Ovary (tissue), 9 donors: Measurements from ENCODE around the gene CCL11. TPM values are rescaled to one million over a fixed set of nuclear protein-coding genes. Genes with fewer than 3 reads are reported as not detected.

Experiments used
- DNase-seq, 5 donors: peaks; one replicate each; pipeline ENCODE4 v3.0.0-alpha.2; 2019 to 2020
- H3K27ac ChIP-seq, 2 donors: fragments of 200-600 bp; one replicate each; pipeline versions ENCODE4 v1.5.1 to v1.8.0; 2019 to 2022
- H3K27me3 ChIP-seq: fragments of 200-600 bp; one replicate; pipeline ENCODE4 v1.8.0; 2022
- H3K36me3 ChIP-seq: fragments of 200-600 bp; sonication (generic); one replicate; pipeline ENCODE4 v1.5.1; 2019
- H3K4me1 ChIP-seq: one replicate; pipeline ENCODE4 v1.8.1; 2013; ENCODE audit warnings: mild to moderate bottlenecking, moderate library complexity; ENCODE audit not compliant: insufficient read depth
- H3K4me3 ChIP-seq: fragments of 200-600 bp; sonication (generic); one replicate; pipeline ENCODE4 v1.5.1; 2017
- H3K9me3 ChIP-seq, 2 donors: fragments of 200-600 bp in 1 of 2; sonication (generic) in 1 of 2; one replicate each; pipeline versions ENCODE4 v1.5.1 to v1.8.1; 2013 to 2019; ENCODE audit warnings: mild to moderate bottlenecking in 1 of 2, moderate library complexity in 1 of 2
- EP300 ChIP-seq: sonication (generic); formaldehyde crosslinking; IDR thresholded peaks from one replicate; pipeline ENCODE4 v1.6.1; 2017; ENCODE audit warnings: antibody characterized with exemption
- POLR2A ChIP-seq: fragments of 450-650 bp; IDR thresholded peaks from one replicate; pipeline ENCODE4 v1.6.1; 2017; ENCODE audit warnings: antibody characterized with exemption, mild to moderate bottlenecking, moderate library complexity
- WGBS, 3 donors: extraction: QIAGEN DNeasy Blood & Tissue Kit in 1 of 3; methylation state at CpG; one replicate each; pipeline versions ENCODE4 v1.1.5 to v1.1.7; 2013 to 2017; 5-methylcytosine and 5-hydroxymethylcytosine counted together
- intact Hi-C, 4 donors: fragments of 100-400 bp; cut with DNase I; formaldehyde crosslinking; loops; one replicate each; pipeline versions ENCODE4 v1.11.0 to v1.15.1; 2022 to 2023
- polyA plus RNA-seq, 2 donors: library from polyadenylated mRNA; stranded (reverse); fragments of 200-250 nt in 1 of 2; fragments of 350-450 nt in 1 of 2; fragmentation: Illumina TruSeq in 1 of 2; extraction: RNeasy Lipid Tissue Mini Kit (QIAGEN cat#74804) in 1 of 2; gene quantifications; one replicate each; pipeline ENCODE4 v1.2.3, GENCODE V29; 2013 to 2014
- total RNA-seq, 7 donors: library from RNA; depleted of rRNA in 2 of 7; stranded (reverse); fragments of >200 nt in 2 of 7; fragmentation: NEBNext Ultra II Directional in 3 of 7; extraction: Animal tissue kit (Norgen Biotek cat#: 25700) in 3 of 7; gene quantifications; one replicate each; pipeline versions ENCODE4 v1.1.0 to v1.2.4, GENCODE V29; 2016 to 2023
- TF ChIP-seq, protein P1 (sequence below), 3 donors: fragments of 450-650 bp in 2 of 3; fragments of 200-600 bp in 1 of 3; IDR thresholded peaks; one replicate each; pipeline versions ENCODE4 v1.5.1 to v1.8.0; 2016 to 2022; ENCODE audit warnings: antibody characterized with exemption in 3 of 3, mild to moderate bottlenecking in 1 of 3
- donor health status: DM: no; HTN: no; CAD: no; lungs with moderate emphysema.
- donor health status: DM: no; HTN: no; CAD: no.
- donor health status: Bipolar disorder and iron deficiency.
- donor health status: DM: yes; HTN: yes; CAD: no.
- donor health status: DM: no; HTN: no; CAD: no.
- donor health status: DM: yes; HTN: yes; CAD: no.

Gene CCL11
- total and polyA plus RNA-seq, 9 donors, result 0.35 to 2.0 TPM; not detected in 7

DNA sequence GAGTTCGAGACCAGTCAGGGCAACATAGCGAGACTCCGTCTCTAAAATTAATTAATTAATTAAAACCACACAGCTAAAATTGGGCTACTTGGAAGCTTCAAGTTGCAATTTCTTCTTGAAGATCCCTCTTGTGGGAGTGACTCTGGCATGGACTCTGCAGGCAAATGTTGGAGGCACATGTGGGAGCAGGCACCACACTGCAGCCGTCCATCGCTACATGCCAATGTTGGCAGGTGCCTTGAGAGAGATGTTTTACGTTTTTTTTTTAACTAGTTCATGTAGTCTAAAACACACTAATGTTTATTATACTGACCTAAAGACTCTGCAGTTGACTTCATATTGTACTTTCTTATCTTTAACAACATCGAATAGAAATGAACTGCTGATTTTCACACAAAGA lies 25.7 kb downstream of the CCL11 start:
- TF ChIP-seq EP300 (no peak), POLR2A (no peak)
- TF ChIP-seq, protein P1, sequence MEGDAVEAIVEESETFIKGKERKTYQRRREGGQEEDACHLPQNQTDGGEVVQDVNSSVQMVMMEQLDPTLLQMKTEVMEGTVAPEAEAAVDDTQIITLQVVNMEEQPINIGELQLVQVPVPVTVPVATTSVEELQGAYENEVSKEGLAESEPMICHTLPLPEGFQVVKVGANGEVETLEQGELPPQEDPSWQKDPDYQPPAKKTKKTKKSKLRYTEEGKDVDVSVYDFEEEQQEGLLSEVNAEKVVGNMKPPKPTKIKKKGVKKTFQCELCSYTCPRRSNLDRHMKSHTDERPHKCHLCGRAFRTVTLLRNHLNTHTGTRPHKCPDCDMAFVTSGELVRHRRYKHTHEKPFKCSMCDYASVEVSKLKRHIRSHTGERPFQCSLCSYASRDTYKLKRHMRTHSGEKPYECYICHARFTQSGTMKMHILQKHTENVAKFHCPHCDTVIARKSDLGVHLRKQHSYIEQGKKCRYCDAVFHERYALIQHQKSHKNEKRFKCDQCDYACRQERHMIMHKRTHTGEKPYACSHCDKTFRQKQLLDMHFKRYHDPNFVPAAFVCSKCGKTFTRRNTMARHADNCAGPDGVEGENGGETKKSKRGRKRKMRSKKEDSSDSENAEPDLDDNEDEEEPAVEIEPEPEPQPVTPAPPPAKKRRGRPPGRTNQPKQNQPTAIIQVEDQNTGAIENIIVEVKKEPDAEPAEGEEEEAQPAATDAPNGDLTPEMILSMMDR (IDR thresholded peaks at IDR 0.05), result no peak
- no peaks in the 10 kb centered on the region for H3K36me3 ChIP-seq
- intact Hi-C loops, result no loop called here

DNA sequence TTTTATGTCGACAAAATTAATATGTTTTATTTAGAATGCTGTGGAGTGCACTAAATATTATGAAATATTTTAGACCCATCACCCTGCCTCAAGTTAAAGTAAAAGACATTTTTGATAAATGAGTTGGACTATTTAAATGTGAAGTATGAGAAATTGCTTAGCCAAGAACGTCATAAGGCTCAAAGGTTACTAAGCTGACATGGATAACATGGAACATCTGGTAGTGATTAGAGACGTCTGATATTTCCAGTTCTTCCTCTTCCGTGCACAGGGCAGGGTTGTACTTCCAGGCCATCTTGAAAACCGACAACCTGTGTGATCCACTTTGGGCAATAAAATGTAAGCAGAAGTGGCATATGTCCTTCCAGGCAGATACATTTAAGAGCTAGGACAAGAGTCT lies 26.5 kb downstream of the CCL11 start:
- WGBS, 3 donors, result 18 to 26% (median 18%) methylated on average over 5 of the region's 5 CpGs
- DNase-seq, result no peak
- TF ChIP-seq, protein P1 (IDR thresholded peaks at IDR 0.05), result no peak
- TF ChIP-seq POLR2A (no peak), EP300 (no peak)
- Histone ChIP-seq H3K27me3 (no peaks in the 10 kb centered on the region), H3K9me3 (no peaks in the 10 kb centered on the region), H3K4me1 (peaks cover 2% of the 10 kb centered on the region), H3K27ac (no peak overlapping the region), H3K36me3 (no peaks in the 10 kb centered on the region), H3K4me3 (no peak overlapping the region)
- intact Hi-C loops, result no loop called here

More for the DNA sequence above, 25.7 kb downstream of the CCL11 start:
- Histone ChIP-seq H3K27ac (no peak overlapping the region), H3K4me3 (no peak overlapping the region), H3K27me3 (no peaks in the 10 kb centered on the region), H3K4me1 (peaks cover 2% of the 10 kb centered on the region), H3K9me3 (no peaks in the 10 kb centered on the region)
- 67 to 68% (median 67%) methylated on average over 7 of the region's 7 CpGs for WGBS, 3 donors
- DNase-seq, result no peak

DNA sequence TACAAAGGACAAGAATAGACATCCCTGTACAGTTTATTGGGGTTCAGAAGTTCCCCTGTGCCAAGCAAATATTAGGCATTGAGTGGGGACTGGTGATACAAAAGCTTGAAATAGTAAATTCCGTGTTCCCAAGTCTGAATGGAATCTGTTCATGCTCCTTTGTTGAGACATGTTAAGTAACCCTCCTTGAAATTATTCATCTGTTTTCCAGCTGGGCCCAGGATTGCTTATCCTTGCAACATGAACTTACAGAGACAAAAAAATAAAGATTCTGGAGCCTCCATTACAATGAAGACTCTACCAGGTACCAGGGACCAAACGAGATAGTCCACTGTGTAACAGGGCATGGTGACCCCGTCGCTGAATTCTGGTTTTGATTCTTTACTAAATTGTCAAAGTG lies 27.6 kb downstream of the CCL11 start:
- no peak overlapping the region for H3K4me3 ChIP-seq
- no peak for DNase-seq
- H3K27me3 ChIP-seq, result no peaks in the 10 kb centered on the region
- intact Hi-C loops, result no loop called here
- WGBS, 3 donors, result 64 to 70% (median 67%) methylated on average over 4 of the region's 4 CpGs
- TF ChIP-seq, protein P1 (IDR thresholded peaks at IDR 0.05), result no peak
- TF ChIP-seq EP300, result no peak
- TF ChIP-seq POLR2A, result no peak
- no peaks in the 10 kb centered on the region for H3K9me3 ChIP-seq
- H3K27ac ChIP-seq, result no peak overlapping the region
- no peaks in the 10 kb centered on the region for H3K4me1 ChIP-seq
- H3K36me3 ChIP-seq, result no peaks in the 10 kb centered on the region

DNA sequence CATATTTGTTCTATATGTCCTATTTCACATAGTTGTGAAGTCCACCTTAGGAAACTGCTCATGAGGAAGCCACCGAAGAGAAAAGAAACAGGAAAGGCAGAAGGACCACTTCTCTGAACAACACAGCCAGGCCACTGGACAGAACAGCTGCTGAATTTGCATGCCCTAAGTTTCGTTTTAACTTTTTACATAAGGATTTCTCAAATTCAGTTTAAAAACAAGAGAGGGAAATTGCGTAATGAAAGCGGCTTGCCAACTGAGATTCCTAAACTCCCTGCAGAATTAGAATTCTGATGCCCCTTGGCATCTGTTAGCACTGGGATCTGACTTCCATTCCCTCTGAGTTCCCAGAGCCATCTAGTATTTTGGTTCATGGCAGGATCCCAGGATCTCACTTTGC lies 28.7 kb downstream of the CCL11 start:
- no peaks in the 10 kb centered on the region for H3K27me3 ChIP-seq
- TF ChIP-seq EP300 (no peak), POLR2A (no peak)
- TF ChIP-seq, protein P1 (IDR thresholded peaks at IDR 0.05), result no peak
- no peaks in the 10 kb centered on the region for H3K9me3 ChIP-seq
- no peaks in the 10 kb centered on the region for H3K4me1 ChIP-seq
- H3K36me3 ChIP-seq, result no peaks in the 10 kb centered on the region
- no peak overlapping the region for H3K4me3 ChIP-seq
- peak in 1 of 5 donors; percentile 49 for DNase-seq
- intact Hi-C loops, result no loop called here
- WGBS, 3 donors, result 10 to 21% (median 20%) methylated on average over 4 of the region's 4 CpGs
- H3K27ac ChIP-seq, result no peak overlapping the region
